GM21367 (cell line): ENCODE data around the gene GAMT.

Experiments used
- ATAC-seq: cut with Tn5 transposase; IDR thresholded peaks from one replicate; pipeline ENCODE4 v1.9.1; 2021; ENCODE audit not compliant: unreplicated experiment

GAMT gene

DNA sequence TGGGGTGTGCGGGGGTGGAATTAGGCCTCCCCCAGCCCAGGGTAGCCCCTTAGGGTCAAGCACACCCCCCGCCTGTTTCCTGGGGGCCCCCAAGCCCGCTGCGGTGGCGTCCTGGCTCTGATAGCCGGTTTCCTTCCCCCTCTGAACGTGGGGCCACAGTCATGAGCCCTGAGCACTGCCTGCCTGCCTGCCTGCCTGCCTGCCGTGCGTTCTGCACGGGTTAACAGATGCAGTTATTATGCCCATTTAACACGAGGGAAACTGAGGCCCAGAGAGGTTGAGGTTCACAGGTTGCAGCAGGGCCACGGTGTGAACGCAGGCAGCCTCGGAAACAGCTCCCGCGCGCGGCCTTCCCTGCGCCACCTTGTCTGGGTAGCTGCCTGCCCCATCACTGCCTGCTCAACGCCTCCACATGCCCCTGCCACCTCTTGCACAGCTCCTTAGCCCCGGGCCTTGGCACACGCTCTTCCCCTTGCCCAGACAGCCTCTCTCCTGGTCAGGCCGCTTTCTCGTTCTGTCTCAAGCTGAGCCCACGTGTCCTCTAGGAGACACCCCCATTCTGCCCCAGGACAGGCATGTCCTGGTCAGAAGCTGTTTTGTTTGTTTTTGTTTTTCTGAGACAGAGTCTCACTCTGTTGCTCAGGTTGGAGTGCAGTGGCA lies 1.2 kb upstream of the GAMT start:
- ATAC-seq, result no peak

GRCh38 chr19:1401889-1402217 lies 511 bp upstream of the GAMT start:
- ATAC-seq, result no peak

GRCh38 chr19:1400281-1401137 lies 833 bp downstream of the GAMT start:
- ATAC-seq, result no peak

DNA sequence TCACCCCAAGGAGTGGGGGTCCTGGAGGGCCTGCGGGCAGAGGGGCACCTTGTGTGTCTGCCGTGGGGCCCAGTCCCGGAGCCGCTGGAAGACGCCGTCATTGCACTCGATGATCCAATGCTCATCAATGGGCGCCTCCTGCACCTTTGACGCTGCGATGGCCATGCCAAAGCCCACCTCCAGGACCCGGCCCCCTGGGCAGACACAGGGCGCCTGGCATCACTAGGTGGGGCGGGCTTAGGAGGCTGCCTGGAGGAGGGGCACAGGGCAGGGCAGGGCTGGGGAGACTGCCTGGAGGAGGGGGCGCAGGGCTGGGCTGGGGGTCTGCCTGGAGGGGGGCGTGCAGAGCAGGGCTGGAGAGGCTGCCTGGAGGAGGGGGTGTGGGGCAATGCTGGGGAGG lies 1.6 kb downstream of the GAMT start:
- no peak for ATAC-seq

DNA sequence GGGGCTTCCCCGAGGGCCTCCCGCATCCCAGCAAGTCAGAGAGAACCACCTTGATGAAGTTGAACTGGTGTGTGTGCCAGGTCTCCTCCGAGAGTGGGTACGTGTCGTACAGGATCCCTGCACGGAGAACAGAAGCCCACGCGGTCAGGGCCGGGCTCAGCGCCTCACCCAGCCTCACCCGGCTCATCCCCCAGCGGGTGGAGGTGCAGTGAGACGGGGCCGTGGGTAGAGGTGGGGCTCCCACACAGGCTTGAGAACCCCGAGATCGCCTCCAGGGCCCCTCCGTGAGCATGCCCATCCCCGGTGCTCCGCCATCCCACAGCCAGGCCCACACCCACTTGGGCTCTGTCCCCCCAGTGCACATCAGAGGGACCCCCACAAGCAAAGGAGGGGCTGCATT lies 2.3 kb downstream of the GAMT start:
- no peak for ATAC-seq

DNA sequence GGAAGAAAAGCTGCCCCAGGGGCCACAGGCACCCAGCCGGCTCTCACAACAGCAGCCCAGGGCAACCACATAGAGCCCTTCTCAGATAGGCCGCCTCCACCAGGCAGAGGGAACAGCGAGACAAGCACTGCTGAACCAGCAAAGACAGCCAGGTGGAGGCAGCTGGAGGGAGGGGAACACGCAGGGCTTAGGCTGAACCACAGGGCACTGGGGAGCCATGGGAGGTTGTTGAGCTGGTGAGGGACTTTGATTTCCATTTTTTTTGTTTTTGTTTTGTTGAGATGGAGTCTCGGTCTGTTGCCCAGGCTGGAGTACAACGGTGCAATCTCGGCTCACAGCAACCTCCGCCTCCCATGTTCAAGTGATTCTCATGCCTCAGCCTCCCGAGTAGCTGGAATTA lies 3.5 kb downstream of the GAMT start:
- ATAC-seq, result no peak

DNA sequence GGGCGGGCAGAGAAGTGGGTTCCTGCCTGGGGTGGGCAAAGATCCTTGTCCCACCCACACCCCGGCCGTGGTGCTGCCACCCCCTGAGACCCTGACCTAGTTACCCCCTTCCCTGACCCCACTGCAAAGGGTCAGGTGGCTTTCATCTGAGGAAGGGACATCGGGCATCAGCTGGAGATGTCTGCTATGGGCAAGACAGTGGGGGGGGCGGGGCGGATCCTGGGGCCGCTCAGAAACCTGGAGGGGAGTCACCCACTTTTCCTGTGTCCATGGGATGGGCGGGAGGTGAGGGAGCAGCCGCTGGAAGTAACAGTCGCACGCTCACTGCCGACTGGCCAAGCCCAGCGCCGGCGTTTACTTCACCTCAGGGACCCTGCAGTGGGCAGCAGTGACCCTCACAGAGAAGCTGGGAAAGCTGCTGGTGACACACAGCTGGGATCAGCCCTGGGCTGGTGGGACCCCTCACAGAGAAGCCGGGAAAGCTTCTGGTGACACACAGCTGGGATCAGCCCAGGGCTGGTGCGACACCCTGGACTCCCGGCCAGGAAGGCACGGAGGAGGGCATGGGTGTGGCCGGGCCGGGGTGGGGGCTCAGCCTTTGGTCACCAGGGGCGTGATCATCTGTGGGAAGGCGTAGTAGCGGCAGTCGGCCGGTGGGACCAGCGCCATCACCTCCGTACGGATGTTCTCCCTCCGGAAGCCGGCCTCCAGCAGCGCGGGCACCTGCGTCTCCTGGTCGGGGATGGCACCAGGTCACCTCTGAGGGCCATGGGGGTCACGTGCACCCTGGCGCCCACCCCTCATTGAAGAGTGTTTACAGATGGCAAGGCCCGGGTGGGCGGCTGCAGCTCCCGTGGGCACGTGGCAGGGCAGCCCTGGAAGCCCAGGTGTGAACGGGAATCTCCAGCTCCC lies 4.3 kb downstream of the GAMT start:
- no peak for ATAC-seq

- ATAC-seq, result no peak
Observed at GRCh38 chr19:1396019-1396767, 5.1 kb downstream of the GAMT start.

DNA sequence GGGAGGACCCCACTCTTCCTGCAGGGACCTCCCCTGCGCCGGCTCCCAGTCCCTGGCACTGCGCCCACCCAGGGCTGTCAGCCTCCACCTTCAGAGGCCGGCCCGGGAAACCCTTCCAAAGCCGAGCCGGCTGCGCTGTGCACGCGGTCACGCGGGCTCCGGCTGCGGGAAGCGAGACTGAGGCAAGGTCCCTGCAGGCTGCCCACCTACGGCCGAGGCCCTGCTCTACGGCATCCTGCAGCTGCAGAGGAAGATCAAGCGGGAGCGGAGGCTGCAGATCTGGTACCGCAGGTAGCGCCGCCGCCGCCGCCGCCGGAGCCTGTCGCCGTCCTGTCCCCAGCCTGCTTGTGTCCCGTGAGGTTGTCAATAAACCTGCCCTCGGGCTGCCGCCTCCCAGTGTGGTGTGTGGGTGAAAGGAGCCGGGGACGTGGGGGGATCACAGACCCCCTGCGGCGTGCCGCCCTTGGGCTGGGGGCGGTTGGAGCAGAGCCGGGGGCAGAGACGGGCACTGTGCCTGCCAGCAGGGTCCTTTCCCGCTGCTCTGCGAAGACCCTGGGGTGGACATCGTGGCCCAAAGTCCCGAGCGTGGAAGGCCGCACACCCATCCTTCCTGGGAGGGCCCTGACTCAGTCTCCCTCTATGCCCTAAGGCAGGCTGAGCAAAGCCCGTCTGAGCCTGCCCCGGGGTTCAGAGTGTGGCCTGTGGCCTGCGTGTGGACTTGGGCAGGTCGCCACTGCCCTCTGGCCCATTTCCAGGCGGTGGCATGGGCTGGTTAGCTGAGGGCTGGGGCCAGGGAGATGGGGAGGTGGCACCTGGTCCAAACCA lies 5.9 kb downstream of the GAMT start:
- ATAC-seq, result no peak

DNA sequence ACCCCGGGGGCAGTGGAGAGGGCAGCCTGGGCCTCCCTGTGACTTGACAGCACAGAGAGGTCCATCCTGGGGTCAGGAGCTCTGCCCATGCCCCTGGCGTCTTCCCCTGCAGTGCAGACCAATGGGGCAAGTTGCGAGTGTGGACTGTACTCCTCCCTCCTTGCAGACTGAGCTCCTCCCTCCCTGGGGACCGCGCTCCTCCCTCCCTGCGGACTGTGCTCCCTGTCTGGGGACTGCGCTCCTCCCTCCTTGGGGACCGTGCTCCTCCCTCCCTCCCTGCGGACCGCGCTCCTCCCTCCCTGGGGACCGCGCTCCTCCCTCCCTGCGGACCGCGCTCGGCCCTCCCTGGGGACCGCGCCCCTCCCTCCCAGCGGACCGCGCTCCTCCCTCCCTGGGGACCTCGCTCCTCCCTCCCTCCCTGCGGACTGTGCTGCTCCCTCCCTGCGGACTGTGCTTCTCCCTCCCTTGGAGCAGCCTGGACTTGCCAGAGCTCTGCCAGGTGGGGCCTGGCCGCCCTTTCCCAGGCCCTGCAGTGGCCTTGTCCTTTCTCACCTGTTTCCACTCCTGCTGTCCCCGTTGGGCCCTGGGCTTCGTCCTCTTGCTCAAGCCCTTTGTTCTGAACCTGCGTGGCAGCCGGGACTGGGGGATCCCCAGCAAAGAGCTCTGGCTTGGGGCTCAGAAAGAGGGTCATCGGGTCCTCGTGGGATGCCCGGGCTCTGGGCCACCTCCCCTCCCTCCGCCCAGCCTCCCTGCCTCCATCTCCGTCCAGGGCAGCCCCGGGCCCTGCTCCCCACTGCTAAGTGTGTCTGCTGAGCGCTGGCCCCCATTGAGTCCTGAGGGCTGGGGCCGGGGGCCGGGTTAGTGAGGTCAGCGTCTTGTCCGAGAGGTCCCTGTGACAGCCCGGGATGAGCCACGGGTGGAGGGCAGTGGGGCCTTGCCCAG lies 6.8 kb downstream of the GAMT start:
- ATAC-seq, result no peak

- no peak for ATAC-seq
Observed at GRCh38 chr19:1393841-1394240, 7.5 kb downstream of the GAMT start.

GRCh38 chr19:1392939-1393530 lies 8.3 kb downstream of the GAMT start:
- no peak for ATAC-seq

- ATAC-seq, result no peak
Observed at GRCh38 chr19:1392407-1392806, 8.9 kb downstream of the GAMT start.

DNA sequence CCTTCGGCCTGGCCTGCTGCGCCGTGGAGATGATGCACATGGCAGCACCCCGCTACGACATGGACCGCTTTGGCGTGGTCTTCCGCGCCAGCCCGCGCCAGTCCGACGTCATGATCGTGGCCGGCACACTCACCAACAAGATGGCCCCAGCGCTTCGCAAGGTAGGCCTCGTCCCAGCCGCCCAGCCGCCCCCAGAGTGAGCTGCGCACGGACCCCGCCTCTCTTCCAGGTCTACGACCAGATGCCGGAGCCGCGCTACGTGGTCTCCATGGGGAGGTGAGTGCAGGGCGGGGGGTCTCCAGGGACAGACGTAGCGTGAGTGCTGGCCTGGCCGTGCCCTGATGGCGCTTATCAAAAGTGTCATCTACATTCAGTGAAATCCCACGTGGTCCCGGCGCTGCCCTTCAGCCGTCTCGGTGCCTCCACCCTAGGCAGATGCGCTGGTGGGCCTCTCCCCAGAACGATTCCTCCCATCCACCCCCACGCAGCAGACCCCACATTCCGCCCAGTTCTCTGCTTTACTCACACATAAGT lies 10.4 kb downstream of the GAMT start:
- no peak for ATAC-seq

DNA sequence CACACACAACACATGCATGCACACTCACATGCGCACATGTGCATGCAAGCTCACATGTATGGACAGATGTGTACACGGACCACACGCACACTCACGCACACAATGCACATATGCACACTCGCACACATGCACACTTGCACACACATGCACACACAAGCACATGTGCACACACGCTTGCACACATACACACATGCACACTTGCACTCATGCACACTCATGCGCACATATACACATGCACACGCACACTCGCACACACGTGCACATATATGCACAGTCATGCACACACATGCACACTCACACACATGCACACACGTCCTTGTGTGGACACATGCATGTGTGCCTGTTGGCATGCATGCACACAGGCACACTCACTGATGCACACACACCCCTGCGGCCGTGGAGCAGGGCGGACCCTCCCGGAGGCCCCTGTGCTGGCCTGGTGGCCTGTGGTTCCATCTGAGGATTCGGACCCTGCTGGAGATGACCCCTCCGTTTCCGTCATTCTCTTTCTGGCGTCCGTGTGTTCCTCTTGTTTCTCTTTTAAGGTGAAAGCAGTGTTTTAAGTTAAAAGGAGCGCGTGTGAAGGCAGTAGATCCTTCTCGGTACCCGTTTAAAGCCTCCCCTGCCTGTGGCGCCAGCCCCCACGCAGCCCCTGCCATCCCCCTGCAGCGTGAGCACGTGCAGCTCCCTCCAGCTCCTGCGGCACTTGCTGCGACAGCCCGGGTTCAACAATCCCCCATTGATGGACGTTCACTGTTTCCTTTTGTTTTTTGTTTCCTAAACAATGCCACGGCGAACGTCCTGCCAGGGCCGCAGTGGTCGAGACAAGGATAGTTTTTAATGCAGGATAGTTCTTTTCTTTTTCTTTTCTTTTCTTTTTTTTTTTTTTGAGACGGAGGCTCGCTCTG lies 12.1 kb downstream of the GAMT start:
- no peak for ATAC-seq

DNA sequence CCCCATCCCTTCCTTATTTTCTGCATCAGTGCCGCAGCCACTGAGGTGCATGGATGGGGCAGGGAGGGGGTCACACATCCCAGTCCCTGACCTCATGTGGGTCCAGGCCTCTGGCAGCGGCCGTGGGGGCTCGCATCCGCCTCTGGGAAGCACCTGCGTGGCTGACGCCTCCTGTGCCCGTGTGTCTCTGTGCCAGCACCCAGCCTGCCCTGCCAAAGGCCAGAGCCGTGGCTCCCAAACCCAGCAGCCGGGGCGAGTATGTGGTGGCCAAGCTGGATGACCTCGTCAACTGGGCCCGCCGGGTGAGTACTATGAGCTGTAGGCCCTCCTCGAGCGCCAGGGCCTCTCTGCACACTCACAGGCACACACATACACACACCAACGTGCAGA lies 12.7 kb downstream of the GAMT start:
- ATAC-seq, result no peak
